Smooth muscle cell of bladder (primary cell): ENCODE measurements around the gene MGAM2. TPM values are rescaled to one million over a fixed set of nuclear protein-coding genes. Genes with fewer than 3 reads are reported as not detected.

Experiments
- total RNA-seq: library from RNA; depleted of rRNA; stranded (reverse); fragments of >200 nt; gene quantifications from 2 replicates; pipeline ENCODE4 v1.2.3, GENCODE V29; 2014

Gene MGAM2
- not detected in 2 replicates for total RNA-seq

GRCh38 chr7:142111499-142111898 lies at the start of gene MGAM2:
Gene MGAM2, plus strand, starts transcription at chr7:142111718. Its CDS starts 5,156 bp downstream, at chr7:142116874.

GRCh38 chr7:142257958-142258357 lies 146.4 kb downstream of the MGAM2 start, which contains the start of gene PRSS58:
Gene PRSS58, minus strand, starts transcription at chr7:142258058. Its CDS starts 351 bp downstream, at chr7:142257707.

Other genes starting within 250 kb of the MGAM2 start
- not detected in 2 replicates for gene OR9A4, start 195.3 kb upstream of the MGAM2 start, total RNA-seq
- gene CLEC5A, start 164.7 kb upstream of the MGAM2 start, total RNA-seq: not detected in 2 replicates
- not detected in 2 replicates for gene TAS2R38, start 137.9 kb upstream of the MGAM2 start, total RNA-seq
- under 0.01 TPM in 2 replicates for gene MGAM, start 115.8 kb upstream of the MGAM2 start, total RNA-seq
- not detected in 2 replicates for gene PRSS58, start 146.3 kb downstream of the MGAM2 start, total RNA-seq